ENCODE results near the gene KIRREL3. TPM values are rescaled to one million over a fixed set of nuclear protein-coding genes. Genes with fewer than 3 reads are reported as not detected.

KIRREL3 gene
- total RNA-seq, 1 experiment from 2014 or later, result 0.06 TPM

DNA sequence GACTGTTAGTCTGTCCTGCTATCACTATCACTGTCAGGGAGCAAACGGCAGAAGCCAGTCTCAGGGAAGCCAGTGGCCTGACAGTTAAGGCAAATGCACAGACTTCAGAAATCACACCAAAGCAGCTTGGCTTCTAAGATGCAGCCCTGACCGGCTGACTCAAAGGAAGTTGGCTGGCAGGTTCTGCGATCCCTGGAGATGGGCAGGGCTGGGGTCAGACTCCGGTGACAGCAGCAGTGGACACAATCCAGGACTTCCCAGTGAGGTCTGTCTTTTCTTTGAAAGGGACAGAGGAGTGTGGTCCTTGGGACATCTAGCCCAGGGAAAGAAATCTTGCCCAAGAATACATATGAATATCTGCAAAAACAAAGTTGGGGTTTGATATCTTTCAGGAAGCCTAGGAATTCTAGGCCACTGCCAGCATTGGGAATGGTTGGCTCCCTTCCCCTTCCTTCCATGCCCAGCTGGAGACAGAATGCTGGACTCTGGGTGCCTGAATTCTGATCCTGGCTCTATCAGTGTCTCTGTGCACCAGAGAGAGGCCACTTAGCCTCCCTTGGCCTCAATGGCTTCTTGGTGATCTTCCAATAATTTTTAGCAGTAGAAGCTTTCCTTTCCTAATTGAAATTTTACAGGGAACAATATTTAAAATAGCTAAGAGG is 108.9 kb downstream of the KIRREL3 start:
- no peak for DNase-seq
- Histone ChIP-seq H3K27ac (no peak overlapping the region), H3K9me3 (replicated peaks) (no peaks in the 10 kb centered on the region), H3K36me3 (no peaks in the 10 kb centered on the region), H3K4me3 (no peak overlapping the region), H3K4me1 (no peaks in the 10 kb centered on the region), H3K27me3 (no peaks in the 10 kb centered on the region)

- DNase-seq, result no peak
- no peaks in the 10 kb centered on the region for H3K36me3 ChIP-seq
- no peaks in the 10 kb centered on the region for H3K4me1 ChIP-seq
- no peaks in the 10 kb centered on the region for H3K27me3 ChIP-seq
- H3K4me3 ChIP-seq, result no peak overlapping the region
- no peaks in the 10 kb centered on the region for H3K9me3 ChIP-seq (replicated peaks)
- H3K27ac ChIP-seq, result no peak overlapping the region
Observed at GRCh38 chr11:126890561-126890960, 110.0 kb downstream of the KIRREL3 start.

- Histone ChIP-seq H3K9me3 (replicated peaks) (no peaks in the 10 kb centered on the region), H3K36me3 (no peaks in the 10 kb centered on the region), H3K4me1 (no peaks in the 10 kb centered on the region), H3K4me3 (no peak overlapping the region), H3K27ac (no peak overlapping the region), H3K27me3 (no peaks in the 10 kb centered on the region)
- DNase-seq, result no peak
Observed at GRCh38 chr11:126888115-126888712, 112.4 kb downstream of the KIRREL3 start.

DNA sequence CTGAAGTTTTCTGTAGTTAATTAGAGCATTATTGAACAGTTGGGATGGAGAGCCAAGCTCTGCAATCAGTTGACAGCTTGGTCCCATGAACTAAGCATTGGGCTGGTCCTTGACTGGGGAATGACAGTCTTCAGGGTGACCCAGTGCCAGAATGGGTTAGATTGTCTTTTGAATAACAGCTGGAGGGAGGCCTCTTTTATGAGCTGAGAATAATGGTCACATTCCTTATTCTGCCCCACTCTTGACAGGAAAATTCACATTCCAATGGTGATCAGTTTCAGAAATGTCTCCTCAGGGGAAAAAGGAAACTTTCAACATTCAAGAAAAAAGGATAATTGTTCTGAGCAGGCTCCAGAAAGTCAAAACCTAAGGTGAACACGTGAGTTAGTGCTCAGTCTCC is 113.9 kb downstream of the KIRREL3 start:
- no peaks in the 10 kb centered on the region for H3K36me3 ChIP-seq
- H3K4me1 ChIP-seq, result no peaks in the 10 kb centered on the region
- DNase-seq, result no peak
- no peaks in the 10 kb centered on the region for H3K9me3 ChIP-seq (replicated peaks)
- H3K27me3 ChIP-seq, result no peaks in the 10 kb centered on the region
- H3K4me3 ChIP-seq, result no peak overlapping the region
- no peak overlapping the region for H3K27ac ChIP-seq

DNA sequence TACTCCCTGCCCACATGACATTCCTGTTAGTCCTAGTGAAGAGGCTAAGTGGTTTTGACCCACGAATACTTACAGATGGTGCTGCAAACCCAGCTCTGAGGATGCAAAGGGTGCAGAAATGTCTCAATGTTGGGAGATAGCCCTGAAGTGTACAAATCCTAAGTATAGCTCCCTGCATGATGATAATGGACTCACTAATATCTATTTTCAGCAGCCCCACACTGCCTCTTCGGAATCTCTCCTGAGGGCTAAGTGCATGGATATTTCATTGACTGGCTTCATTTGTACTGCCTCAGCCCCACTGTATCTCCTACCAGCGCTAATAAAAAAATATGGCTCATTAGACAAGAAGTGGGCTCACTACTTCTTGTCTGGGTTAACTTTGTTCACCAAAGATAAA is 114.5 kb downstream of the KIRREL3 start:
- Histone ChIP-seq H3K4me1 (no peaks in the 10 kb centered on the region), H3K9me3 (replicated peaks) (no peaks in the 10 kb centered on the region), H3K4me3 (no peak overlapping the region), H3K27ac (no peak overlapping the region), H3K36me3 (no peaks in the 10 kb centered on the region), H3K27me3 (no peaks in the 10 kb centered on the region)
- no peak for DNase-seq

DNA sequence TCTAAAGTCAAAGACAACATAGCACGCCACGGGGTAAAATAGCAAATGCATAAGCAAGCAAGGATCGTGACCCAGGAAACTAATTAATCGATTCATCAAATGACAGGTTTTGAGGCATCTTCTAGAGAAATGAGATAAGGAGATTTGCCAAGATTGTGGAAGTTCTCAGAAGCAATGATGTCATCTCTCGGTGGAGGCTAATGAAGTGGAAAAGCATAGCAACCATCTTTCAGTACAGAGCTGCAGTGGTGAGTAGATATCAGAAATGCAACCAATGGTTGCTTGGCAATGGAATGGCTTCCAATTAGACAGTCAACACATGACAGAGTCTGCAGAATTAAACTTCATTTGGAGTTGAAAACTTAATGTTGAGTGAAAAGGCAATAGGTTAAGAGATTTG is 116.0 kb downstream of the KIRREL3 start:
- no peaks in the 10 kb centered on the region for H3K9me3 ChIP-seq (replicated peaks)
- H3K4me1 ChIP-seq, result no peaks in the 10 kb centered on the region

GRCh38 chr11:126884192-126884591 is 116.4 kb downstream of the KIRREL3 start:
- DNase-seq, result no peak
- no peaks in the 10 kb centered on the region for H3K9me3 ChIP-seq (replicated peaks)
- no peaks in the 10 kb centered on the region for H3K36me3 ChIP-seq
- no peaks in the 10 kb centered on the region for H3K27me3 ChIP-seq
- no peaks in the 10 kb centered on the region for H3K4me1 ChIP-seq
- H3K4me3 ChIP-seq, result no peak overlapping the region
- H3K27ac ChIP-seq, result no peak overlapping the region

More for the DNA sequence above, 116.0 kb downstream of the KIRREL3 start:
- Histone ChIP-seq H3K36me3 (no peaks in the 10 kb centered on the region), H3K27ac (no peak overlapping the region), H3K4me3 (no peak overlapping the region), H3K27me3 (no peaks in the 10 kb centered on the region)
- DNase-seq, result no peak

DNA sequence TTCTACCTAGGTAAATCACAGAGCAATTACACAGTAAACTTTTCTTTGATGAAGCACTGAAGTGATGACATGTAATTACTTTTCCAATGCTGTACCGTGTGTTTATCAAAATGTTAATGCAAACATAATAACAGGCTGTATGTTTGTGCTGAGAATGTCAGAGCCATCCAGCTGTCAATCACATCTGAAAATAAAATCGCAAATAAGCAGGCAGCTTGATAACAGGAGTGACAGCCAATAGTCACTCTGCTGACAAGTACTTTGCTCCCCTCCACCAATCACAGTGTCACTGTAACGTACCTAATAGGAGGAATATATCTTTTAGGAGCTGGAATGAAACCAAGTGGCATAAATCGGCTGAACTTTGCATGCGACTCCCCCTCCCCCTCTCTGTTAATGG is 119.7 kb downstream of the KIRREL3 start:
- no peaks in the 10 kb centered on the region for H3K9me3 ChIP-seq (replicated peaks)
- no peak overlapping the region for H3K27ac ChIP-seq
- H3K4me3 ChIP-seq, result no peak overlapping the region
- H3K36me3 ChIP-seq, result no peaks in the 10 kb centered on the region
- DNase-seq, result no peak
- H3K27me3 ChIP-seq, result no peaks in the 10 kb centered on the region
- H3K4me1 ChIP-seq, result no peaks in the 10 kb centered on the region

GRCh38 chr11:126879516-126879915 is 121.1 kb downstream of the KIRREL3 start:
- no peak for DNase-seq
- H3K27ac ChIP-seq, result no peak overlapping the region
- no peaks in the 10 kb centered on the region for H3K27me3 ChIP-seq
- H3K4me1 ChIP-seq, result no peaks in the 10 kb centered on the region
- H3K36me3 ChIP-seq, result no peaks in the 10 kb centered on the region
- H3K9me3 ChIP-seq (replicated peaks), result no peaks in the 10 kb centered on the region
- no peak overlapping the region for H3K4me3 ChIP-seq

- H3K4me1 ChIP-seq, result no peaks in the 10 kb centered on the region
- H3K27me3 ChIP-seq, result no peaks in the 10 kb centered on the region
- DNase-seq, result peak in 1 of 2 experiments; percentile 27
- H3K36me3 ChIP-seq, result no peaks in the 10 kb centered on the region
- no peaks in the 10 kb centered on the region for H3K9me3 ChIP-seq (replicated peaks)
- no peak overlapping the region for H3K27ac ChIP-seq
- H3K4me3 ChIP-seq, result no peak overlapping the region
Observed at GRCh38 chr11:126878913-126879482, 121.6 kb downstream of the KIRREL3 start.

DNA sequence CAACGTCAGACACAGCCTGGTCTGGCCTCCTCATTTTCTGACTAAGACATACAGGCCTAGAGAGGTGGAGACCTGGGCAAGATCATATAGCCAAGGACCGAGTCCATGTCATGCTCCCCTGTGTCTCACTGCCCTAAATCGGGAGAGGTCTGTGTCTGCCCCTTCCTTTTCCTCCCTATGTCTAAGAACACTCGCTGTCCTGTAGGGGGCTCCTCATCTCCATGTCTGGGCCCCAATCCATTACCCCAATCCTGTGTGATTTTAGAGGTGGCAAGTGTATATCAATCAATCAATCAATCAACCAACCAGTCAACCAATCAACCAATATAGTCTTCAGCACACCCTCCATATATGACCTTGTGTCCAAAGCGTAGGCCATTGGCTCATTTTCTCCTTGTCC is 125.7 kb downstream of the KIRREL3 start:
- H3K4me3 ChIP-seq, result no peak overlapping the region
- no peaks in the 10 kb centered on the region for H3K27me3 ChIP-seq
- no peaks in the 10 kb centered on the region for H3K36me3 ChIP-seq

DNA sequence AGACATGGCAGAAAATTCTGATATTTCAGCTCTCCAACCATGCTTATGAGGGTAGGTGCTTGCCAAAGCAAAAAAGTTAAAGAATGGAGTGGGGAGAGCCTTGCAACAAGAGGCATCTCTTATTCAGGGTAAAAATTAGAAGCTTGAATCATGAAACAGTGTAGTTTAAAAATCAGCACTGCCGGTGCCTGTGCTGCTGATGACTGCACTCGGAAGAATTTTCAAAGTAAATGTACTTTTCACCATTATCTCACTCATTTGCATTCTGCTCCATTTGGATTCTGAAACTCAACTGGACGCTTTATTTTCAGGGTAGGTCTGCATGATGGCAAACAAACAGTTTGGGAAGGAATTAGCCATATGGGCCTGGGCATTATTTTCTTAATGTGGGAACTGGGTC is 126.3 kb downstream of the KIRREL3 start:
- Histone ChIP-seq H3K27me3 (no peaks in the 10 kb centered on the region), H3K27ac (no peak overlapping the region), H3K36me3 (no peaks in the 10 kb centered on the region), H3K4me1 (no peaks in the 10 kb centered on the region), H3K9me3 (replicated peaks) (no peaks in the 10 kb centered on the region), H3K4me3 (no peak overlapping the region)
- DNase-seq, result no peak

More for the DNA sequence above, 125.7 kb downstream of the KIRREL3 start:
- H3K27ac ChIP-seq, result no peak overlapping the region
- H3K4me1 ChIP-seq, result no peaks in the 10 kb centered on the region
- peak in 1 of 2 experiments; percentile 2 for DNase-seq
- no peaks in the 10 kb centered on the region for H3K9me3 ChIP-seq (replicated peaks)

GRCh38 chr11:126871792-126872191 is 128.8 kb downstream of the KIRREL3 start:
- Histone ChIP-seq H3K9me3 (replicated peaks) (no peaks in the 10 kb centered on the region), H3K4me1 (no peaks in the 10 kb centered on the region), H3K36me3 (no peaks in the 10 kb centered on the region), H3K4me3 (no peak overlapping the region), H3K27ac (no peak overlapping the region), H3K27me3 (no peaks in the 10 kb centered on the region)
- no peak for DNase-seq

- H3K4me1 ChIP-seq, result no peaks in the 10 kb centered on the region
- H3K27me3 ChIP-seq, result no peaks in the 10 kb centered on the region
- no peaks in the 10 kb centered on the region for H3K36me3 ChIP-seq
- no peaks in the 10 kb centered on the region for H3K9me3 ChIP-seq (replicated peaks)
- no peak for DNase-seq
- no peak overlapping the region for H3K27ac ChIP-seq
- H3K4me3 ChIP-seq, result no peak overlapping the region
Observed at GRCh38 chr11:126870021-126870420, 130.5 kb downstream of the KIRREL3 start.

DNA sequence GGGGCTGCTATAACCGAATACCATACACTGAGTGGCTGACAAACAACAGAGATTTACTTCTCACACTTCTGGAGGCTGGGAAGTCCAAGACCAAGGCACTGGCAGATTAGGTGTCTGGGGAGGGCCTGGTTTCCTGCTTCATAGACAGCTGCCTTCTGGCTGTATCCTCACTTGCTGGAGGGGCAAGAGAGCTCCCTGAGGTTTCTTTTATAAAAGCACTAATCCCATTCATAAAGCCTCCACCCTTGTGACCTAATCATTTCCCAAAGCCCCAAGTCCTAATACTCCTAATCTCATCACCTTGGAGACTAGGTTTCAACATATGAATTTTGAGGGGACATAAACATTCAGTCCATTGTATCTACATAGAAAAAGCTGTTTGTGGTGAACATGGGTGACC is 131.8 kb downstream of the KIRREL3 start:
- H3K27ac ChIP-seq, result no peak overlapping the region
- H3K36me3 ChIP-seq, result no peaks in the 10 kb centered on the region
- H3K4me3 ChIP-seq, result no peak overlapping the region
- H3K27me3 ChIP-seq, result no peaks in the 10 kb centered on the region
- no peaks in the 10 kb centered on the region for H3K4me1 ChIP-seq
- DNase-seq, result peak in 1 of 2 experiments; percentile 5
- no peaks in the 10 kb centered on the region for H3K9me3 ChIP-seq (replicated peaks)

DNA sequence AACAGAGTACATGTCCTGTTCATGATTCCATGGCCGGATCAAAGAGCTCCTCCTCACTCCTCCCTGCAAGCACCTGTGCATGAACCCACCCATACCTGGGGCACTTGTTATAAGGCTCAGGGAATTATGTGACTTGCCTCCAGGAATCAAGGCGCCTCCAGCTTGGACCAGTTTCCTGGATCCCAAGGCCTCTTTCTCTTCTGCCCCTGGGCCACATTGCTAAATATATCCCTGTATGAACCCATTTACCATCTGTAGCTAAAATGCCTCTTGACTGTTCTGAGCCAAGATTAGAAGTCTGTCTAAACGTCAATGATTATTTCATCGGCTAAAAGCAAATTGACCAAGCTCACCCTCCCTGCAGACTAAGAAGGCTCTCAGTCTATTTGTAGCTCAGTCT is 135.6 kb downstream of the KIRREL3 start:
- no peak for DNase-seq
- H3K4me3 ChIP-seq, result no peak overlapping the region
- no peaks in the 10 kb centered on the region for H3K4me1 ChIP-seq
- no peaks in the 10 kb centered on the region for H3K27me3 ChIP-seq
- no peak overlapping the region for H3K27ac ChIP-seq
- H3K36me3 ChIP-seq, result no peaks in the 10 kb centered on the region
- no peaks in the 10 kb centered on the region for H3K9me3 ChIP-seq (replicated peaks)
